Upper lobe of left lung (tissue), 6 donors: ENCODE data around the gene MAGI2. TPM values are rescaled to one million over a fixed set of nuclear protein-coding genes. Genes with fewer than 3 reads are reported as not detected.

Source experiments
- ATAC-seq, 2 donors: fragments of 200-7000 bp; cut with Tn5 transposase; one replicate each; pipeline ENCODE4 v1.9.1; 2022; ENCODE audit warnings: mild to moderate bottlenecking in 2 of 2, moderate library complexity in 2 of 2; ENCODE audit not compliant: low FRiP score in 2 of 2
- DNase-seq, 2 donors: peaks; one replicate each; pipeline ENCODE4 v3.0.0-alpha.2; 2019 to 2020
- H3K27ac ChIP-seq, 4 donors: fragments of 200-600 bp; sonication (generic); one replicate each; pipeline ENCODE4 v1.5.1; 2016 to 2019
- H3K27me3 ChIP-seq, 4 donors: fragments of 200-600 bp; sonication (generic); one replicate each; pipeline ENCODE4 v1.5.1; 2017 to 2019
- H3K36me3 ChIP-seq, 4 donors: fragments of 200-600 bp; sonication (generic); one replicate each; pipeline ENCODE4 v1.5.1; 2016 to 2019
- H3K4me1 ChIP-seq, 4 donors: fragments of 200-600 bp; sonication (generic); one replicate each; pipeline ENCODE4 v1.5.1; 2018 to 2019
- H3K4me3 ChIP-seq, 4 donors: fragments of 200-600 bp; sonication (generic); one replicate each; pipeline ENCODE4 v1.5.1; 2017 to 2019; ENCODE audit warnings: mild to moderate bottlenecking in 2 of 4, moderate library complexity in 1 of 4
- H3K9me3 ChIP-seq, 4 donors: fragments of 200-600 bp; sonication (generic); one replicate each; pipeline ENCODE4 v1.5.1; 2018 to 2019
- EP300 ChIP-seq, 4 donors: sonication (generic); formaldehyde crosslinking; IDR thresholded peaks; one replicate each; pipeline ENCODE4 v1.5.1; 2017; ENCODE audit warnings: antibody characterized with exemption in 4 of 4, control low read depth in 2 of 4
- POLR2A ChIP-seq, 4 donors: fragments of 450-650 bp; IDR thresholded peaks; one replicate each; pipeline ENCODE4 v1.5.1; 2016 to 2017; ENCODE audit warnings: antibody characterized with exemption in 4 of 4, mild to moderate bottlenecking in 2 of 4
- POLR2AphosphoS5 ChIP-seq, 2 donors: sonication (generic); formaldehyde crosslinking; IDR thresholded peaks; one replicate each; pipeline ENCODE4 v1.5.1; 2017; ENCODE audit warnings: antibody characterized with exemption in 2 of 2
- WGBS, 2 donors: methylation state at CpG; one replicate each; pipeline ENCODE4 v1.1.5; 2017 to 2018; 5-methylcytosine and 5-hydroxymethylcytosine counted together
- total RNA-seq, 6 donors: library from RNA; depleted of rRNA in 4 of 6; stranded (reverse); fragments of >200 nt in 4 of 6; gene quantifications; one replicate each; pipeline versions ENCODE4 v1.1.0 to v1.2.1, GENCODE V29; 2016 to 2021
- TF ChIP-seq, protein P1 (sequence below), 6 experiments: fragments of 450-650 bp in 4 of 6; fragments of 200-600 bp in 2 of 6; sonication (generic) in 2 of 6; IDR thresholded peaks; one replicate each; pipeline ENCODE4 v1.5.1; 2016 to 2019; ENCODE audit warnings: antibody characterized with exemption in 6 of 6
- donor health status: DM: no; HTN: no; CAD: no; lungs with moderate emphysema.
- donor health status: DM: no; HTN: yes; CAD: no; lungs with severe emphysema.

MAGI2 gene
- total RNA-seq, 6 donors from 2014 or later = 7.9 to 84.9 (median 11.8) TPM

DNA sequence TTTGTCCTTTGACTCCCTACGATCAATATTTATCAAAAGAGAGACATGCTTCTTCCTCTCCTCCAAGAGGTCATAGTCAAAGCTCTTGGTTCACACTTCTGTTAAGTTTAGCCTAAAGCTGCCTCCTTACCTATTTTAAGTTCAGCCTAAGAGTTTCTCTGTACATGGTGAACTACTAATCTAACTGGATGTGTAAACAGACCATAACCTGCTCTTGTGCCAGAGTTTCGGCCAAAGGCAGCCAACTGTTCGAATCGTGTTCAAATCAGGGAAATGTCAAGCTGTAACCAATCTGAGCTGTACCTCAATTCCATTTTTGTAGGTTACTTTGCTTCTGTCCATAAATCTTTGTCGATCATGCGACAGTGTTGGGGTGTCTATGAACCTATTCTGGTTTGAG, 1240.1 kb downstream of the MAGI2 start:
- H3K27me3 ChIP-seq = no peaks in the 10 kb centered on the region
- no peak overlapping the region for H3K4me3 ChIP-seq
- no peak for ATAC-seq
- H3K9me3 ChIP-seq = no peaks in the 10 kb centered on the region
- TF ChIP-seq, protein P1, sequence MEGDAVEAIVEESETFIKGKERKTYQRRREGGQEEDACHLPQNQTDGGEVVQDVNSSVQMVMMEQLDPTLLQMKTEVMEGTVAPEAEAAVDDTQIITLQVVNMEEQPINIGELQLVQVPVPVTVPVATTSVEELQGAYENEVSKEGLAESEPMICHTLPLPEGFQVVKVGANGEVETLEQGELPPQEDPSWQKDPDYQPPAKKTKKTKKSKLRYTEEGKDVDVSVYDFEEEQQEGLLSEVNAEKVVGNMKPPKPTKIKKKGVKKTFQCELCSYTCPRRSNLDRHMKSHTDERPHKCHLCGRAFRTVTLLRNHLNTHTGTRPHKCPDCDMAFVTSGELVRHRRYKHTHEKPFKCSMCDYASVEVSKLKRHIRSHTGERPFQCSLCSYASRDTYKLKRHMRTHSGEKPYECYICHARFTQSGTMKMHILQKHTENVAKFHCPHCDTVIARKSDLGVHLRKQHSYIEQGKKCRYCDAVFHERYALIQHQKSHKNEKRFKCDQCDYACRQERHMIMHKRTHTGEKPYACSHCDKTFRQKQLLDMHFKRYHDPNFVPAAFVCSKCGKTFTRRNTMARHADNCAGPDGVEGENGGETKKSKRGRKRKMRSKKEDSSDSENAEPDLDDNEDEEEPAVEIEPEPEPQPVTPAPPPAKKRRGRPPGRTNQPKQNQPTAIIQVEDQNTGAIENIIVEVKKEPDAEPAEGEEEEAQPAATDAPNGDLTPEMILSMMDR (IDR thresholded peaks at IDR 0.05) = no peak
- TF ChIP-seq POLR2AphosphoS5 (IDR thresholded peaks at IDR 0.05) (no peak), POLR2A (IDR thresholded peaks at IDR 0.05) (no peak), EP300 (IDR thresholded peaks at IDR 0.05) (no peak)
- H3K27ac ChIP-seq = no peak overlapping the region
- no peaks in the 10 kb centered on the region for H3K4me1 ChIP-seq
- 84 to 87% methylated on average over 6 of the region's 6 CpGs for WGBS, 2 donors
- H3K36me3 ChIP-seq = no peaks in the 10 kb centered on the region
- DNase-seq = no peak

DNA sequence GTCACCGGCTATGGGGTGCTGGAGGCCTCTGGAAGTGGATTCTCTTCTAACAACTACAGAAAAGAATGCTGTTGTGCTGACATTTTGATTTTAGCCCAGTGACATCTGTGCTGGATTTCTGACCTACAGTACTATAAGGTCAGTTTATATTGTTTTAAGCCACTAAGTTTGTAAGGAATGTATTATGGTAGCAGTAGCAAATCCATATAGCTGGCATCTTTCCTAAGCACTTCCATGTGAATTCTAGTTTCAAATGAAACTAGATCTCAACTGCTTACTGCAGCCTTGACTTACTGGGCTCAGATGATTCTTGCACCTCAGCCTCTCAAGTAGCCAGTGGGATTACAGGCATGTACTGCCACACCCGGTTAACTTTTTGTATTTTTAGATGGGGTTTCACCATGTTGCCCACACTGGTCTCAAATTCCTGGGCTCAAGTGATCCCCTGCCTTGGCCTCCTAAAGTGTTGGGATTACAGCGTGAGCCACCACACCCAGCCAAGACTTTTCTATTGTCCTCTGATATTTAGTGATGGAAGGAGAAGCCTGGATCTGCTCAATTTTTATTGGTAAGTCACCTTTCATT, 1240.9 kb downstream of the MAGI2 start:
- no peaks in the 10 kb centered on the region for H3K9me3 ChIP-seq
- ATAC-seq (no peak), DNase-seq (no peak)
- TF ChIP-seq POLR2AphosphoS5 (IDR thresholded peaks at IDR 0.05) = no peak
- TF ChIP-seq EP300 (IDR thresholded peaks at IDR 0.05) = no peak
- TF ChIP-seq POLR2A (IDR thresholded peaks at IDR 0.05) = no peak
- TF ChIP-seq, protein P1 (IDR thresholded peaks at IDR 0.05) = no peak
- no peaks in the 10 kb centered on the region for H3K4me1 ChIP-seq
- no peaks in the 10 kb centered on the region for H3K27me3 ChIP-seq
- no peak overlapping the region for H3K27ac ChIP-seq
- H3K36me3 ChIP-seq = no peaks in the 10 kb centered on the region
- 90 to 92% methylated on average over 3 of the region's 3 CpGs for WGBS, 2 donors
- H3K4me3 ChIP-seq = no peak overlapping the region

DNA sequence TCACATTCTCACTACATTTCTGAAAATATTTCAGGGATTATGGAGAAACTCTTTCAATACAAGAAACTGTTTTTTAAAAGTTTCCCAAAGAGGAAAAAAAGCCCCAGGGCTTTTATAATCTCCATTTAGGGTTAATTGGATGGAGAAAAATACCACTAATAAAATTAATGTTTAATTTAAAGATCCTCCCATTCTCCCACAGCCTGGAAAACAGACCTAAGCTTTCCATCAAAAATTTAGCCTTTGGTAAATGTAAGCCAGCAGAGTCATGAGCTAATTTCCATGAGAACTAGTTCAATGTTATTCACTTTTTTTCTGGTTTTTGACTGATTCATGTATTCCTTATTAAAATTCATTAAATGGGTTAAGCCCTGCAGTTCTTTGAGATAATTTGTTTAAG, 1246.2 kb downstream of the MAGI2 start:
- ATAC-seq (no peak), DNase-seq (no peak)
- no peaks in the 10 kb centered on the region for H3K36me3 ChIP-seq
- TF ChIP-seq POLR2A (IDR thresholded peaks at IDR 0.05) = no peak
- TF ChIP-seq, protein P1 (IDR thresholded peaks at IDR 0.05) = no peak
- TF ChIP-seq POLR2AphosphoS5 (IDR thresholded peaks at IDR 0.05) = no peak
- H3K9me3 ChIP-seq = no peaks in the 10 kb centered on the region
- no peaks in the 10 kb centered on the region for H3K27me3 ChIP-seq
- H3K4me1 ChIP-seq = no peaks in the 10 kb centered on the region
- no peak overlapping the region for H3K4me3 ChIP-seq
- no peak overlapping the region for H3K27ac ChIP-seq

DNA sequence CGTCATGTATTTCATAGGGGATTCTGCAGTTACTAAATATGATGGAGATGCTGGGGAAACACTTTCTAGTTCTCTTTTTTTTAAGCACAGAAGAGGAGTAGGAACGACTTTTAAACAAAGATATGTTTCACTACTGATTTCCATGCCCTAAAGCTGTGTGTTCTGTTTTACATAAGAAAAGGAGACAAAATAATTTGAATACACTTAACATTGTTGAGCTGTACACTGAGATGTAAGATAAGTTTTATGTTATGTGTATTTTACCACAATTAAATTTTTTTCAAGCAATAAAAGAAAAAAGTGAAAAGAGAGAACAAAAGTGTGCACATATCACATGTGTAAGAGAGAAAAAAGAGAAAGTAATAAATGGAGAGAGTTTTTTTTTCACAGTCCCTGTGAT, 1246.7 kb downstream of the MAGI2 start:
- DNase-seq = no peak
- Histone ChIP-seq H3K4me3 (no peak overlapping the region), H3K9me3 (no peaks in the 10 kb centered on the region), H3K36me3 (no peaks in the 10 kb centered on the region), H3K27ac (no peak overlapping the region), H3K27me3 (no peaks in the 10 kb centered on the region), H3K4me1 (no peaks in the 10 kb centered on the region)
- TF ChIP-seq POLR2A (IDR thresholded peaks at IDR 0.05) = no peak
- TF ChIP-seq EP300 (IDR thresholded peaks at IDR 0.05) = no peak
- TF ChIP-seq, protein P1 (IDR thresholded peaks at IDR 0.05) = no peak
- no peak for TF ChIP-seq POLR2AphosphoS5 (IDR thresholded peaks at IDR 0.05)
- WGBS, 2 donors = 70 to 76% methylated on average over 2 of the region's 2 CpGs
- ATAC-seq = no peak

DNA sequence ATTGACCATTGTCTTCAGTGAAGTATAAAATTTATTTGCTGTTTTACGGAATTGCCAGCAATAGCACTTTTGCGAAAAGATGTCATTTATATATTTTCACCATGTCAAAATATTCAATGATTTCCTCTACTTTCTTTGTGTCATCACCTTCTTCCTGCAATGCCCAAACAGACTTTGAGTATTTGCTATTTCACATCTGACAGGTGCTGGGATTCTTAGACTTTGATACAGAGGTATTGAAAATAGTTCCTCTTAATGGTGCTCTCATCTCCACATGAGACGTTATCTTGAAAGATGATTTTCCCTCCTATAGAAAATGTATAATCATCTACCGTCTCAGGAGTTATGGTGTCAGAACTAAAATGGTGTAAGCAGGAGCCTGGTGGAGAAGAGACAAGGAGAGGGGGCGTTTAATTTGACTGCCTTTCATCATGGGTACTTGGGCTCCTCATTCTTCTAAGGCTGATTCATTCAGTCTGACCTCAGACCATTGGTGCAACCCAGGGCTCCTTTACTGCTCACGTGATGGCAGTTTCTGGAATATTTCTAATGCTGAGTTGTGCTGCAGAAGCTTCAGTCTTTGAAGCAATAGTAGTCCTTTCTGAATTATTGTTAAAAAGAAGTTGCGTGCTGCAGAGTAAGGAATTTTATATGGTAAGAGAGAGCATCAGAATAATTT, 1250.3 kb downstream of the MAGI2 start:
- no peak for TF ChIP-seq POLR2AphosphoS5 (IDR thresholded peaks at IDR 0.05)
- no peak for TF ChIP-seq EP300 (IDR thresholded peaks at IDR 0.05)
- TF ChIP-seq POLR2A (IDR thresholded peaks at IDR 0.05) = no peak
- TF ChIP-seq, protein P1 (IDR thresholded peaks at IDR 0.05) = no peak
- H3K4me3 ChIP-seq = no peak overlapping the region
- no peaks in the 10 kb centered on the region for H3K4me1 ChIP-seq
- H3K9me3 ChIP-seq = no peaks in the 10 kb centered on the region
- 88 to 92% methylated on average over 7 of the region's 7 CpGs for WGBS, 2 donors
- no peaks in the 10 kb centered on the region for H3K36me3 ChIP-seq
- H3K27me3 ChIP-seq = no peaks in the 10 kb centered on the region
- ATAC-seq (no peak), DNase-seq (no peak)
- H3K27ac ChIP-seq = no peak overlapping the region
